ENCODE measurements around the gene HRK.

Gene HRK

GRCh38 chr12:116837097-116837496 lies 44.1 kb downstream of the HRK start:
- no peak overlapping the region for H3K4me3 ChIP-seq (ENCODE audit: low read depth, low read length)
- DNase-seq (ENCODE audit: low read depth) = no peak
- TF ChIP-seq, protein P1, sequence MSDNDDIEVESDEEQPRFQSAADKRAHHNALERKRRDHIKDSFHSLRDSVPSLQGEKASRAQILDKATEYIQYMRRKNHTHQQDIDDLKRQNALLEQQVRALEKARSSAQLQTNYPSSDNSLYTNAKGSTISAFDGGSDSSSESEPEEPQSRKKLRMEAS (IDR thresholded peaks at IDR 0.05; ENCODE audit: low read depth, low read length) = no peak
- TF ChIP-seq POLR2A (IDR thresholded peaks at IDR 0.05; ENCODE audit: extremely low read depth, insufficient read length) = no peak

- no peak overlapping the region for H3K4me3 ChIP-seq (ENCODE audit: low read depth, low read length)
- TF ChIP-seq, protein P1 (IDR thresholded peaks at IDR 0.05; ENCODE audit: low read depth, low read length) = no peak
- TF ChIP-seq POLR2A (IDR thresholded peaks at IDR 0.05; ENCODE audit: extremely low read depth, insufficient read length) = no peak
- TF ChIP-seq MYC (IDR thresholded peaks at IDR 0.05; ENCODE audit: low read depth, low read length) = no peak
- no peak for DNase-seq (ENCODE audit: low read depth)
These were observed 45.8 kb downstream of the HRK start for GRCh38 chr12:116835484-116835883.

- no peak overlapping the region for H3K4me3 ChIP-seq (ENCODE audit: low read depth, low read length)
- DNase-seq (ENCODE audit: low read depth) = no peak
- TF ChIP-seq, protein P1 (IDR thresholded peaks at IDR 0.05; ENCODE audit: low read depth, low read length) = no peak
- no peak for TF ChIP-seq POLR2A (IDR thresholded peaks at IDR 0.05; ENCODE audit: extremely low read depth, insufficient read length)
- TF ChIP-seq, protein P2, sequence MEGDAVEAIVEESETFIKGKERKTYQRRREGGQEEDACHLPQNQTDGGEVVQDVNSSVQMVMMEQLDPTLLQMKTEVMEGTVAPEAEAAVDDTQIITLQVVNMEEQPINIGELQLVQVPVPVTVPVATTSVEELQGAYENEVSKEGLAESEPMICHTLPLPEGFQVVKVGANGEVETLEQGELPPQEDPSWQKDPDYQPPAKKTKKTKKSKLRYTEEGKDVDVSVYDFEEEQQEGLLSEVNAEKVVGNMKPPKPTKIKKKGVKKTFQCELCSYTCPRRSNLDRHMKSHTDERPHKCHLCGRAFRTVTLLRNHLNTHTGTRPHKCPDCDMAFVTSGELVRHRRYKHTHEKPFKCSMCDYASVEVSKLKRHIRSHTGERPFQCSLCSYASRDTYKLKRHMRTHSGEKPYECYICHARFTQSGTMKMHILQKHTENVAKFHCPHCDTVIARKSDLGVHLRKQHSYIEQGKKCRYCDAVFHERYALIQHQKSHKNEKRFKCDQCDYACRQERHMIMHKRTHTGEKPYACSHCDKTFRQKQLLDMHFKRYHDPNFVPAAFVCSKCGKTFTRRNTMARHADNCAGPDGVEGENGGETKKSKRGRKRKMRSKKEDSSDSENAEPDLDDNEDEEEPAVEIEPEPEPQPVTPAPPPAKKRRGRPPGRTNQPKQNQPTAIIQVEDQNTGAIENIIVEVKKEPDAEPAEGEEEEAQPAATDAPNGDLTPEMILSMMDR (IDR thresholded peaks at IDR 0.05; ENCODE audit: low read depth, low read length) = no peak
- no peak for TF ChIP-seq MYC (IDR thresholded peaks at IDR 0.05; ENCODE audit: low read depth, low read length)
These were observed 47.8 kb downstream of the HRK start for GRCh38 chr12:116833474-116833873.

DNA sequence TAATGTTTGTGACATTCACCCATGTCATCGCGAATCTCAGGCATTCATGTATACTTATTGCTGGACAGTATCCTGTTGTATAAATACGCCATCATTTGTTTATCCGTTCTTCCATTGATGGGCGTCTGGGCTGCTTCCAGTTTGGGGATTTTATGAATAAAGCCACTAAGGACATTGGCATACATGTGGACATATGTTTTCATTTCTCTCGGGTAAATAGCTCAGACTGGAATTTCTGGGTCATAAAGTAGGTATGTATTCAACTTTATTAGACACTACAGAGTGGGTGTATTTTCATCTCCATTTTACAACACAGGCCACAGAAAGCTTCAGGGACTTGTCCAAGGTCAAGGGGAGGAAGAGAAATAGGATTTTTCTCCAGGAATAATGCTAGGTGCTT lies 48.9 kb downstream of the HRK start:
- no peak overlapping the region for H3K4me3 ChIP-seq (ENCODE audit: low read depth, low read length)
- DNase-seq (ENCODE audit: low read depth) = no peak
- TF ChIP-seq, protein P2 (IDR thresholded peaks at IDR 0.05; ENCODE audit: low read depth, low read length) = no peak
- TF ChIP-seq MYC (IDR thresholded peaks at IDR 0.05; ENCODE audit: low read depth, low read length) (no peak), POLR2A (IDR thresholded peaks at IDR 0.05; ENCODE audit: extremely low read depth, insufficient read length) (no peak)
- TF ChIP-seq, protein P1 (IDR thresholded peaks at IDR 0.05; ENCODE audit: low read depth, low read length) = no peak

DNA sequence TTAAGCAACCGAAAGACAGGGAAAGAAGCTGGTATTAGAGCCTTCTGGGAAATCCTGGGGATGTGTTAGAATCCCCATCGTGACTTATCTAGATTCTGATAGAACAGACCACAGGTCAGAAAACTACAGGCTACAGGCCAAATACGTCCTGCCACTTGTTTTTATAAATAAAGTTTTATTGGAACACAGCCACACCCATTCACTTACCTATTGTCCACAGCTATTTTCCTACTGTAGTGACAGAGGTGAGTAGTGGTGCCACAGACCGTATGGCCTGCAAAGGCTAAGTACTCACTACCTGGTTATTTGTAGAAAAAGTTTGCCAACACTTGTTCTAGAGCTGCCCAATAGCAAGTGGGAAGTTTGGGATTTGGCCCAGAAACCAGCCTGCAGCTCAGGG lies 53.8 kb downstream of the HRK start:
- DNase-seq (ENCODE audit: low read depth) = no peak
- no peak overlapping the region for H3K4me3 ChIP-seq (ENCODE audit: low read depth, low read length)
- TF ChIP-seq, protein P1 (IDR thresholded peaks at IDR 0.05; ENCODE audit: low read depth, low read length) = no peak
- TF ChIP-seq POLR2A (IDR thresholded peaks at IDR 0.05; ENCODE audit: extremely low read depth, insufficient read length) (no peak), MYC (IDR thresholded peaks at IDR 0.05; ENCODE audit: low read depth, low read length) (no peak)
- TF ChIP-seq, protein P2 (IDR thresholded peaks at IDR 0.05; ENCODE audit: low read depth, low read length) = no peak

DNA sequence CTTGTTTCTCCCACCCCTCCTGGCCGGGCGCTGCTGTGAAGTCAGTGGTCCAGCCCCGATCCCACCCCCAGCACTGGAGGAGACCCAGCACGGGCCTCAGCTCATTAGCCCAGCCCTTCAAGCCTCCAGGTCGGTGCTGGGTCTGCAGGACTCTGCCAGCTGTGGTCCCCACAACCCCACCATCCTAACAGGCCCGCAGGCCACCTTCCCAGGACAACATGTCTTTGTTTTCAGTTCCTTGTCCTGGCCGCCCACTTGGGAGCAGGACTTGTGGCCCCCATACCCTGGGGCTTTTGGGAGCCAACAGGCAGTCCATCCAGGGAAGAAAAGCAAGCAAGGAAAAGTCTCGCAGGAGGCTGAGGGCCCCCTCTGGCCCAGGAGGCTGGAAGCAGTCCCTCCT lies 60.0 kb downstream of the HRK start:
- H3K4me3 ChIP-seq (ENCODE audit: low read depth, low read length) = no peak overlapping the region
- DNase-seq (ENCODE audit: low read depth) = no peak
- TF ChIP-seq POLR2A (IDR thresholded peaks at IDR 0.05; ENCODE audit: extremely low read depth, insufficient read length) = no peak
- TF ChIP-seq, protein P2 (IDR thresholded peaks at IDR 0.05; ENCODE audit: low read depth, low read length) = no peak
- TF ChIP-seq MYC (IDR thresholded peaks at IDR 0.05; ENCODE audit: low read depth, low read length) = no peak
- TF ChIP-seq, protein P1 (IDR thresholded peaks at IDR 0.05; ENCODE audit: low read depth, low read length) = no peak

Measured in NB4 (cell line).